GM21619 (cell line): ENCODE measurements around the gene AMPD2.
"Not testable (repeated sequence)": the region's sequence is repeated elsewhere in the genome, so short reads cannot be mapped to it uniquely, and the experiment has no call there.

Experiments
- ATAC-seq: cut with Tn5 transposase; IDR thresholded peaks from one replicate; pipeline ENCODE4 v1.9.1; 2021; ENCODE audit not compliant: unreplicated experiment

AMPD2 gene

DNA sequence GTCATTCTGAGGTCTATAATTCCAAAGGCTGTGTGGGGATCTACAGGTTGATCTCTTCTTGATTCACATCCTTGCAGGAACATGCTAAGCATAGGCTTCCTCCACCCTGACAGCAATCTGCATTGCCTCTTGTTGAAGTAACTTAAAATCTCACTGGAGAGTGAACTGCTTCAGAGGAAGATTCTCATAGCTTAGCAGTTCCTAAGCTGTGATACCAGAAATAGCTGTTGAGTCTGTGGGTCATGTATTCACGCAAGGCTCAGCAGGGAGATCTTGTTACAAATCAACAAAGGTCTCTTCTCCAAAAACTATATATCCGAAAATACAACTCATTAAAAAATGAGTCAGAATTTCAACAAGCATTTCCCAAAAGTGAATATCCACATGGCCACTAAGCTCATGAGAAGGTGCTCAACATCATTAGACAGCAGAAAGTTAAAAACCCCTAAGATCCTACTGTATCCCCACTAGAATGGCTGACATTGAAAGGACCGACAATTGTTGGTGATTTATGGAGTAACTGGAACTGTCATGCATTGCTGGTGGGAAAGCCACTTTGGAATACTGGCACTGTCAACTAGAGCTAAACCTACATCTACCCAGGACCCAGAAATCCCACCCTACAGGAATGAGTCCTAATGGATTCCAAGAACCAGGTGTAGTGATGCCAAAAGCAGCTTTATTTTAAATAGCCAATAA is 57.2 kb downstream of the AMPD2 start:
- not testable (repeated sequence) for ATAC-seq

- ATAC-seq = no peak
These were observed 57.8 kb downstream of the AMPD2 start for GRCh38 chr1:109677459-109677858.

DNA sequence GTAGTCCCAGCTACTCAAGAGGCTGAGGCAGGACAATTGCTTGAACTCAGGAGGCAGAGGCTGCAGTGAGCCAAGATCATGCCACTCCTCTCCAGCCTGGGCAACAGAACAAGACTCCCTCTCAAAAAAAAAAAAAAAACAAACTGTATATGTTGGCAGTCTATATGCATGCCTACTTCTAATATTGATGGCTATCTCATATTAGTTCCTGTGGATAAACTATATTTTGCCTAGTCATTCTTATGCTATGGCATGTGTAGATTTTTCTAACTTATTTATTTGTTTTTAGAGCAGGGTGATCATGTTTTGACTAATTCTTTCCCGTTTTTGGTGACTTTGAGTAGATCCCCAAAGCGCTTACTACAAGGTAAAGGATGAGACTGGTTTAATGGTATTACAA is 59.0 kb downstream of the AMPD2 start:
- not testable (repeated sequence) for ATAC-seq
